GM06990 (cell line): ENCODE data around the gene PYCR2.

ENCODE experiments used
- DNase-seq: peaks from one replicate; pipeline ENCODE4 v3.0.0-alpha.2; 2011; ENCODE audit not compliant: insufficient read length; ENCODE audit errors: extremely low read depth
- H3K27me3 ChIP-seq: replicated peaks from 2 replicates; pipeline ENCODE4 v1.6.0; 2011; ENCODE audit warnings: low read length; ENCODE audit not compliant: control insufficient read depth, insufficient read depth
- H3K36me3 ChIP-seq: 2 replicates; pipeline ENCODE4 v1.5.1; 2011; ENCODE audit warnings: low read length; ENCODE audit not compliant: control insufficient read depth, insufficient read depth
- H3K4me3 ChIP-seq: replicated peaks from 2 replicates; pipeline ENCODE4 v1.5.1; 2011; ENCODE audit warnings: low read depth, mild to moderate bottlenecking, control low read depth, low read length
- TF ChIP-seq, protein P1 (sequence below): IDR thresholded peaks from 2 replicates; pipeline ENCODE4 v1.5.1; 2011; ENCODE audit warnings: low read length, control low read depth, mild to moderate bottlenecking, inconsistent platforms; ENCODE audit not compliant: insufficient read depth, poor library complexity, severe bottlenecking

Gene PYCR2

GRCh38 chr1:225876900-225877510, 47.0 kb downstream of the PYCR2 start:
- Histone ChIP-seq H3K4me3 (no peak overlapping the region), H3K27me3 (no peaks in the 10 kb centered on the region), H3K36me3 (peaks cover 4% of the 10 kb centered on the region)
- DNase-seq = no peak
- TF ChIP-seq, protein P1, sequence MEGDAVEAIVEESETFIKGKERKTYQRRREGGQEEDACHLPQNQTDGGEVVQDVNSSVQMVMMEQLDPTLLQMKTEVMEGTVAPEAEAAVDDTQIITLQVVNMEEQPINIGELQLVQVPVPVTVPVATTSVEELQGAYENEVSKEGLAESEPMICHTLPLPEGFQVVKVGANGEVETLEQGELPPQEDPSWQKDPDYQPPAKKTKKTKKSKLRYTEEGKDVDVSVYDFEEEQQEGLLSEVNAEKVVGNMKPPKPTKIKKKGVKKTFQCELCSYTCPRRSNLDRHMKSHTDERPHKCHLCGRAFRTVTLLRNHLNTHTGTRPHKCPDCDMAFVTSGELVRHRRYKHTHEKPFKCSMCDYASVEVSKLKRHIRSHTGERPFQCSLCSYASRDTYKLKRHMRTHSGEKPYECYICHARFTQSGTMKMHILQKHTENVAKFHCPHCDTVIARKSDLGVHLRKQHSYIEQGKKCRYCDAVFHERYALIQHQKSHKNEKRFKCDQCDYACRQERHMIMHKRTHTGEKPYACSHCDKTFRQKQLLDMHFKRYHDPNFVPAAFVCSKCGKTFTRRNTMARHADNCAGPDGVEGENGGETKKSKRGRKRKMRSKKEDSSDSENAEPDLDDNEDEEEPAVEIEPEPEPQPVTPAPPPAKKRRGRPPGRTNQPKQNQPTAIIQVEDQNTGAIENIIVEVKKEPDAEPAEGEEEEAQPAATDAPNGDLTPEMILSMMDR = no peak

- no peak for DNase-seq
Measured at GRCh38 chr1:225875044-225875815, 48.8 kb downstream of the PYCR2 start.

GRCh38 chr1:225874431-225874830, 49.6 kb downstream of the PYCR2 start:
- Histone ChIP-seq H3K27me3 (no peaks in the 10 kb centered on the region), H3K36me3 (peaks cover 9% of the 10 kb centered on the region), H3K4me3 (no peak overlapping the region)
- TF ChIP-seq, protein P1 = no peak
- no peak for DNase-seq

More at GRCh38 chr1:225875044-225875815, 48.8 kb downstream of the PYCR2 start:
- no peaks in the 10 kb centered on the region for H3K27me3 ChIP-seq
- H3K36me3 ChIP-seq = peaks cover 9% of the 10 kb centered on the region
- no peak overlapping the region for H3K4me3 ChIP-seq
- TF ChIP-seq, protein P1 = no peak

- H3K36me3 ChIP-seq = peaks cover 12% of the 10 kb centered on the region
- no peak overlapping the region for H3K4me3 ChIP-seq
- no peak for DNase-seq
- TF ChIP-seq, protein P1 = no peak
- no peaks in the 10 kb centered on the region for H3K27me3 ChIP-seq
Measured at GRCh38 chr1:225873281-225873850, 50.7 kb downstream of the PYCR2 start.

DNA sequence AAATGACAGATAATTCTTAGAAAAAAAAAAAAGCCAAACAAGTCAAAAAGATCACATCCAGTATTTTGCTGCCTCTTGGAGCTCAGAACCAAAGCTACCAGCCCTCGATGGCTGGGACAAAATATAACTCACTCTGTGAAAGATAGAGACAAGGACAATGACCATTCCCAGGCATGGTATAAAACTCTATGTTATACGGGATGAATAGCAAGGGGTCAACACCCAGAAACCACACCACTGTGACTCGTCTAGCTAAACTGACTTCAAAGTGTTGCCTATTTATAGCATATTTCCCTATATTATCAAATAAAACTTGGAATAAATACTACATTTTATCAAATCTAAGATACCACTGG, 52.0 kb downstream of the PYCR2 start:
- Histone ChIP-seq H3K36me3 (peaks cover 14% of the 10 kb centered on the region), H3K27me3 (no peaks in the 10 kb centered on the region), H3K4me3 (no peak overlapping the region)
- DNase-seq = no peak
- TF ChIP-seq, protein P1 = no peak
